ENCODE measurements around the gene PRLR. TPM values are rescaled to one million over a fixed set of nuclear protein-coding genes. Genes with fewer than 3 reads are reported as not detected.
"Not testable (repeated sequence)": the region's sequence is repeated elsewhere in the genome, so short reads cannot be mapped to it uniquely, and the experiment has no call there.

The PRLR gene
- total and polyA plus RNA-seq, 2 of the 8 experiments (the other 6 are each of a cell fraction or from before 2014, with no cell fraction given): 0.53 to 2.5 TPM

GRCh38 chr5:35189801-35190200 is 40.5 kb downstream of the PRLR start:
- H3K9me3 ChIP-seq (ENCODE audit: insufficient read depth in 2 of 2, low read depth in 1 of 2, low read length in 1 of 2); H3K4me1 ChIP-seq (replicated peaks in 1 of 4; ENCODE audit: control insufficient read depth in 3 of 4, insufficient read depth in 4 of 4, low read length in 3 of 4); H2AK5ac ChIP-seq (ENCODE audit: low read depth, low read length); H3K27me3 ChIP-seq (replicated peaks in 1 of 4; ENCODE audit: control insufficient read depth in 3 of 4, extremely low read depth in 1 of 4, insufficient read depth in 3 of 4, low read length in 3 of 4); H3K9ac ChIP-seq (replicated peaks in 1 of 4; ENCODE audit: extremely low read depth in 1 of 4, low read depth in 3 of 4, low read length in 3 of 4); POLR2A ChIA-PET (ENCODE audit: partially characterized antibody); H3K4me3 ChIP-seq (ENCODE audit: extremely low read depth in 1 of 4, insufficient read depth in 2 of 4, low read depth in 3 of 4, low read length in 4 of 4); H3K56ac ChIP-seq (replicated peaks; ENCODE audit: insufficient read length, low read depth, low read length); H3K27ac ChIP-seq (ENCODE audit: low read depth, low read length); H4K91ac ChIP-seq (replicated peaks; ENCODE audit: insufficient read length, low read length); H3K4me2 ChIP-seq (ENCODE audit: insufficient read depth in 1 of 2, low read depth in 2 of 2, low read length in 2 of 2); H3K4ac ChIP-seq (replicated peaks; ENCODE audit: insufficient read length, low read depth, low read length); H2BK12ac ChIP-seq (ENCODE audit: low read depth, low read length); H3K36me3 ChIP-seq (ENCODE audit: control insufficient read depth in 2 of 4, insufficient read depth in 4 of 4, low read length in 3 of 4); H4K5ac ChIP-seq (ENCODE audit: insufficient read length, low read depth, low read length); H2BK20ac ChIP-seq (ENCODE audit: low read length); H3K79me1 ChIP-seq (ENCODE audit: low read depth, low read length); H3K23me2 ChIP-seq (ENCODE audit: low read depth, low read length); H2BK120ac ChIP-seq (replicated peaks; ENCODE audit: low read depth, low read length); DNase-seq (ENCODE audit: low read depth in 1 of 2, low spot score in 2 of 2); FAIRE-seq; H2BK15ac ChIP-seq (ENCODE audit: low read length); H2AFZ ChIP-seq (ENCODE audit: low read length); H3K14ac ChIP-seq (ENCODE audit: insufficient read length); CTCF ChIA-PET (ENCODE audit: partially characterized antibody); H3K18ac ChIP-seq (ENCODE audit: extremely low read depth, low read length); H3K79me2 ChIP-seq (ENCODE audit: control insufficient read depth in 1 of 2, insufficient read depth in 2 of 2, low read length in 2 of 2); H4K8ac ChIP-seq (ENCODE audit: extremely low read depth, insufficient read depth, low read length); H4K20me1 ChIP-seq (replicated peaks in 1 of 2; ENCODE audit: control insufficient read depth in 1 of 2, insufficient read depth in 2 of 2, low read length in 2 of 2); H3K23ac ChIP-seq (ENCODE audit: insufficient read length); H2BK5ac ChIP-seq (ENCODE audit: low read depth, low read length): not testable (repeated sequence)
- WGBS, 2 experiments (ENCODE audit: extremely low coverage in 1 of 2, insufficient coverage in 1 of 2, insufficient read length in 1 of 2, insufficient replicate concordance in 2 of 2, low coverage in 1 of 2, low lambda C conversion rate in 2 of 2, missing lambda C conversion rate in 1 of 2): 100% methylated on average over 2 of the region's 2 CpGs; no CpG with 5 or more reads in 1 of the 2 experiments
